PC-3 (cell line): Measurements from ENCODE around the gene UBN2. TPM values are rescaled to one million over a fixed set of nuclear protein-coding genes. Genes with fewer than 3 reads are reported as not detected.

Experiments
- ATAC-seq: fragments of 200-7000 bp; cut with Tn5 transposase; 2 replicates; pipeline ENCODE4 v1.9.1; 2020; ENCODE audit warnings: mild to moderate bottlenecking, moderate library complexity
- BruUV-seq: library from RNA; stranded (reverse); fragments of 400-500 nt; replicated peaks from 2 replicates; lab custom pipeline; 2021; lab: Mats Ljungman, UMichigan
- CTCF ChIA-PET: fragments of 300-600 bp; sonication (Branson Sonifier 250); formaldehyde crosslinking; loops from one replicate; lab custom pipeline; 2022; ENCODE audit warnings: antibody characterized with exemption; lab: Charles Lee
- POLR2A ChIA-PET: fragments of 300-600 bp; sonication (Branson Sonifier 250); formaldehyde crosslinking; loops from one replicate; lab custom pipeline; 2022; ENCODE audit warnings: antibody characterized with exemption; ENCODE audit not compliant: unreplicated experiment; lab: Charles Lee
- DNase-seq: peaks from one replicate; pipeline ENCODE4 v3.0.0-alpha.2; 2015
- H2AFZ ChIP-seq: fragments of 300-600 bp; sonication (generic); 2 replicates; pipeline ENCODE4 v1.6.0; 2016; ENCODE audit warnings: antibody characterized with exemption, low read length
- H3F3A ChIP-seq: fragments of 300-600 bp; sonication (generic); one replicate; pipeline ENCODE4 v1.6.0; 2017; ENCODE audit warnings: antibody characterized with exemption, low read length, control low read depth, mild to moderate bottlenecking; ENCODE audit not compliant: unreplicated experiment
- H3K27ac ChIP-seq: fragments of 300-600 bp; sonication (generic); 2 replicates; pipeline ENCODE4 v1.5.1; 2016; ENCODE audit warnings: mild to moderate bottlenecking, low read length
- H3K27me3 ChIP-seq: fragments of 300-600 bp; sonication (generic); 2 replicates; pipeline ENCODE4 v1.6.1; 2016; ENCODE audit warnings: low read length, mixed read lengths
- H3K36me3 ChIP-seq: fragments of 300-600 bp; sonication (generic); 2 replicates; pipeline ENCODE4 v1.6.1; 2016; ENCODE audit warnings: low read depth, mixed run types, low read length, mixed read lengths
- H3K4me1 ChIP-seq: fragments of 300-600 bp; sonication (generic); 2 replicates; pipeline ENCODE4 v1.5.1; 2016; ENCODE audit warnings: low read length; ENCODE audit not compliant: insufficient read depth
- H3K4me2 ChIP-seq: fragments of 300-600 bp; sonication (generic); 2 replicates; pipeline ENCODE4 v1.6.0; 2016; ENCODE audit warnings: low read length
- H3K4me3 ChIP-seq: fragments of 300-600 bp; sonication (generic); 2 replicates; pipeline ENCODE4 v1.5.1; 2016; ENCODE audit warnings: mild to moderate bottlenecking, low read length, mixed read lengths
- H3K79me2 ChIP-seq: fragments of 300-600 bp; sonication (generic); 2 replicates; pipeline ENCODE4 v1.6.1; 2017; ENCODE audit warnings: low read length, mixed read lengths
- H3K9ac ChIP-seq: fragments of 300-600 bp; sonication (generic); 2 replicates; pipeline ENCODE4 v1.6.0; 2016; ENCODE audit warnings: mild to moderate bottlenecking, low read length
- H3K9me2 ChIP-seq: fragments of 300-600 bp; sonication (generic); replicated peaks from 2 replicates; pipeline ENCODE4 v1.6.1; 2016; ENCODE audit warnings: mixed run types, low read length, mixed read lengths
- H3K9me3 ChIP-seq: fragments of 300-600 bp; sonication (generic); 2 replicates; pipeline ENCODE4 v1.6.1; 2016; ENCODE audit warnings: low read length, mixed read lengths
- H4K20me1 ChIP-seq: fragments of 300-600 bp; sonication (generic); 2 replicates; pipeline ENCODE4 v1.6.1; 2016; ENCODE audit warnings: low read length, mixed read lengths
- EZH2 ChIP-seq: fragments of 300-600 bp; sonication (generic); IDR thresholded peaks from one replicate; pipeline ENCODE4 v1.6.1; 2017; ENCODE audit warnings: antibody characterized with exemption, mild to moderate bottlenecking, low read length; ENCODE audit not compliant: unreplicated experiment
- EZH2phosphoT487 ChIP-seq: fragments of 300-600 bp; sonication (generic); IDR thresholded peaks from 2 replicates; pipeline ENCODE4 v1.6.1; 2018; ENCODE audit warnings: mild to moderate bottlenecking, antibody characterized with exemption, low read length, borderline replicate concordance
- intact Hi-C: fragments of 100-400 bp; cut with micrococcal nuclease; formaldehyde crosslinking; loops from 2 replicates; pipeline ENCODE4 v1.9.0; 2023
- total RNA-seq: library from RNA; depleted of rRNA; stranded (reverse); fragments of >200 nt; gene quantifications from 2 replicates; pipeline ENCODE4 v1.2.3, GENCODE V29; 2014
- TF ChIP-seq, protein P1 (sequence below): fragments of 300-600 bp; sonication (generic); conservative IDR thresholded peaks from 2 replicates; pipeline ENCODE4 v1.5.1; 2017; ENCODE audit warnings: antibody characterized with exemption, low read depth, mild to moderate bottlenecking, low read length

The UBN2 gene
- total RNA-seq, 1 experiment from 2014 or later = 2.2 TPM

GRCh38 chr7:139293534-139293933, 62.5 kb downstream of the UBN2 start:
- Histone ChIP-seq H3K36me3 (no peaks in the 10 kb centered on the region), H3K27ac (no peak overlapping the region), H2AFZ (no peak overlapping the region), H3F3A (no peaks in the 10 kb centered on the region), H4K20me1 (no peaks in the 10 kb centered on the region), H3K79me2 (no peaks in the 10 kb centered on the region), H3K27me3 (no peaks in the 10 kb centered on the region), H3K4me2 (no peak overlapping the region), H3K4me1 (no peaks in the 10 kb centered on the region), H3K9ac (no peak overlapping the region), H3K9me3 (no peaks in the 10 kb centered on the region), H3K4me3 (no peak overlapping the region), H3K9me2 (no peaks in the 10 kb centered on the region)
- POLR2A ChIA-PET = no interaction called here
- ATAC-seq (no peak), DNase-seq (no peak)
- no TSS peak for BruUV-seq
- CTCF ChIA-PET = no interaction called here
- intact Hi-C loops = no loop called here
- TF ChIP-seq, protein P1, sequence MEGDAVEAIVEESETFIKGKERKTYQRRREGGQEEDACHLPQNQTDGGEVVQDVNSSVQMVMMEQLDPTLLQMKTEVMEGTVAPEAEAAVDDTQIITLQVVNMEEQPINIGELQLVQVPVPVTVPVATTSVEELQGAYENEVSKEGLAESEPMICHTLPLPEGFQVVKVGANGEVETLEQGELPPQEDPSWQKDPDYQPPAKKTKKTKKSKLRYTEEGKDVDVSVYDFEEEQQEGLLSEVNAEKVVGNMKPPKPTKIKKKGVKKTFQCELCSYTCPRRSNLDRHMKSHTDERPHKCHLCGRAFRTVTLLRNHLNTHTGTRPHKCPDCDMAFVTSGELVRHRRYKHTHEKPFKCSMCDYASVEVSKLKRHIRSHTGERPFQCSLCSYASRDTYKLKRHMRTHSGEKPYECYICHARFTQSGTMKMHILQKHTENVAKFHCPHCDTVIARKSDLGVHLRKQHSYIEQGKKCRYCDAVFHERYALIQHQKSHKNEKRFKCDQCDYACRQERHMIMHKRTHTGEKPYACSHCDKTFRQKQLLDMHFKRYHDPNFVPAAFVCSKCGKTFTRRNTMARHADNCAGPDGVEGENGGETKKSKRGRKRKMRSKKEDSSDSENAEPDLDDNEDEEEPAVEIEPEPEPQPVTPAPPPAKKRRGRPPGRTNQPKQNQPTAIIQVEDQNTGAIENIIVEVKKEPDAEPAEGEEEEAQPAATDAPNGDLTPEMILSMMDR = no peak
- TF ChIP-seq EZH2phosphoT487 = no peak
- TF ChIP-seq EZH2 = no peak

DNA sequence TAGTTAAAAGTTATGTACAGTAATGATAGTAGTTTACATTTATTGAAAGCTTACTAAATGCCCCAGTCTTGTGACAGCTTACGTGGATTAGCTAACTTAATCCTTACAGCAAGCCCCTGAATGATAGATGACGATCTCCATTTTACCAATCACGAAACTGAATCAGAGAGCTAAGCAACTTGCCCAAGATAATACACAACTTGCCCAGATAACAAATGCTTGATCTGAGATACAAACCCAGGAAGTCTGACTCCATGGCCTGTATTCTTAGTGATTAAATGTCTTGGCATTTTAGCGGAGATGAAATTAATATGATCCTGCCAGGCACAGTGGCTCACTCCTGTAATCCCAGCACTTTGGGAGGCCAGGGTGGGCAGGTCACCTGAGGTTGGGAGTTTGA, 63.2 kb downstream of the UBN2 start:
- BruUV-seq = no TSS peak
- H3K4me2 ChIP-seq = no peak overlapping the region
- DNase-seq (no peak), ATAC-seq (no peak)
- no peaks in the 10 kb centered on the region for H3K4me1 ChIP-seq
- CTCF ChIA-PET = no interaction called here
- no peak overlapping the region for H3K27ac ChIP-seq
- POLR2A ChIA-PET = no interaction called here
- H3K9me3 ChIP-seq = no peaks in the 10 kb centered on the region
- no peak overlapping the region for H2AFZ ChIP-seq
- H3F3A ChIP-seq = no peaks in the 10 kb centered on the region
- H3K36me3 ChIP-seq = no peaks in the 10 kb centered on the region
- no peaks in the 10 kb centered on the region for H4K20me1 ChIP-seq
- TF ChIP-seq EZH2phosphoT487 (no peak), EZH2 (no peak)
- TF ChIP-seq, protein P1 = no peak
- H3K79me2 ChIP-seq = no peaks in the 10 kb centered on the region
- H3K9ac ChIP-seq = no peak overlapping the region
- H3K9me2 ChIP-seq = no peaks in the 10 kb centered on the region
- H3K4me3 ChIP-seq = no peak overlapping the region
- no peaks in the 10 kb centered on the region for H3K27me3 ChIP-seq
- intact Hi-C loops = no loop called here

- H3K27me3 ChIP-seq = no peaks in the 10 kb centered on the region
- no peak overlapping the region for H3K27ac ChIP-seq
- H3F3A ChIP-seq = no peaks in the 10 kb centered on the region
- H3K9ac ChIP-seq = no peak overlapping the region
- H3K79me2 ChIP-seq = no peaks in the 10 kb centered on the region
- no peaks in the 10 kb centered on the region for H3K9me3 ChIP-seq
- DNase-seq = no peak
- H3K36me3 ChIP-seq = no peaks in the 10 kb centered on the region
- BruUV-seq = no TSS peak
- H3K9me2 ChIP-seq = no peaks in the 10 kb centered on the region
- H3K4me1 ChIP-seq = no peaks in the 10 kb centered on the region; the same call in 1 of the 2 replicates
- TF ChIP-seq, protein P1 = no peak
- no peak for TF ChIP-seq EZH2phosphoT487
- H3K4me3 ChIP-seq = no peak overlapping the region
- H4K20me1 ChIP-seq = no peaks in the 10 kb centered on the region
- ChIA-PET CTCF (no interaction called here), POLR2A (no interaction called here)
- H2AFZ ChIP-seq = no peak overlapping the region
- no peak for ATAC-seq
- intact Hi-C loops = no loop called here
- no peak overlapping the region for H3K4me2 ChIP-seq
Measured at GRCh38 chr7:139294951-139295575, 64.0 kb downstream of the UBN2 start.
